ENCODE measurements around the gene KANSL1L. TPM values are rescaled to one million over a fixed set of nuclear protein-coding genes. Genes with fewer than 3 reads are reported as not detected.
A peak's percentile ranks its signal among the peaks of the same experiment; 100 is the strongest.

The KANSL1L gene
- 1 to 10 TPM; 6.7 to 7.0 TPM for total RNA-seq
- polyA plus RNA-seq (2013, experiment 1 of 2) = 9.6 TPM
- polyA plus RNA-seq (2013, experiment 2 of 2) = 6.8 TPM
- total RNA-seq = 2.5 to 35.6 (median 15.7) reads per million in 172 experiments

GRCh38 chr2:210171309-210172218 lies at the start of gene KANSL1L:
Gene KANSL1L, minus strand, starts transcription at chr2:210171409. Its CDS starts 16,827 bp downstream, at chr2:210154582.
- TF ChIP-seq CTCF (IDR thresholded peaks at IDR 0.05) = no peak
- peak within 1 kb of the TSS; percentile 97 for H3K4me3 Mint-ChIP-seq

GRCh38 chr2:210215120-210215519 lies 43.9 kb upstream of the KANSL1L start:
- Mint-ChIP-seq H3K36me3 (ENCODE audit: low read depth) (no peaks in the 10 kb centered on the region), H3K9me3 (no peaks in the 10 kb centered on the region), H3K27me3 (peaks cover 12% of the 10 kb centered on the region), H3K4me3 (no peak overlapping the region), H3K4me1 (ENCODE audit: low read depth) (no peaks in the 10 kb centered on the region), H3K27ac (no peak overlapping the region)
- H3K36me3 ChIP-seq (ENCODE audit: insufficient read depth, low read length) = no peaks in the 10 kb centered on the region
- ChIA-PET POLR2A (no interaction called here), CTCF (no interaction called here)
- TF ChIP-seq CTCF (IDR thresholded peaks at IDR 0.05) = no peak
- no peaks in the 10 kb centered on the region for H3K9me3 ChIP-seq (ENCODE audit: control insufficient read depth in 1 of 2, insufficient read depth in 1 of 2, low read length in 2 of 2)
- H3K4me3 ChIP-seq (ENCODE audit: low read length) = no peak overlapping the region
- no peak for DNase-seq
- H3K27ac ChIP-seq (ENCODE audit: low read depth in 1 of 2, low read length in 2 of 2) = no peak overlapping the region
- H3K4me1 ChIP-seq (ENCODE audit: insufficient read depth, low read length) = no peaks in the 10 kb centered on the region
- no peak for ATAC-seq (ENCODE audit: poor library complexity)
- H3K27me3 ChIP-seq (ENCODE audit: control insufficient read depth in 1 of 2, insufficient read depth in 2 of 2, low read length in 2 of 2) = peaks cover 6 to 8% of the 10 kb centered on the region in 2 experiments
- intact Hi-C loops (cut with DNase I, micrococcal nuclease) = no loop called here

More at GRCh38 chr2:210171309-210172218, at the start of gene KANSL1L:
- no peaks in the 10 kb centered on the region for H3K27me3 Mint-ChIP-seq
- peaks cover 42% of the 10 kb centered on the region for H3K4me1 Mint-ChIP-seq (ENCODE audit: low read depth)
- no peaks in the 10 kb centered on the region for H3K9me3 Mint-ChIP-seq
- H3K36me3 Mint-ChIP-seq (ENCODE audit: low read depth) = peaks cover 20% of the 10 kb centered on the region
- H3K27ac ChIP-seq (ENCODE audit: low read depth in 1 of 2, low read length in 2 of 2) = peak within 1 kb of the TSS; percentile 84 to 87
- H3K9me3 ChIP-seq (ENCODE audit: control insufficient read depth in 1 of 2, insufficient read depth in 1 of 2, low read length in 2 of 2) = no peaks in the 10 kb centered on the region
- intact Hi-C loops (cut with DNase I, micrococcal nuclease) = loop anchor here (1.0 to 10.0 kb wide), 4 partner anchors 169 to 1904 kb away; partner anchors contain the start of genes LANCL1 (in 1 of the 2), PIKFYVE (in 1 of the 2) and RPE (in 1 of the 2)
- peak within 1 kb of the TSS; percentile 95 for H3K27ac Mint-ChIP-seq
- ATAC-seq (ENCODE audit: poor library complexity) = peak; percentile 83
- DNase-seq = peak; percentile 90 to 99 (median 96)
- H3K4me3 ChIP-seq (ENCODE audit: low read length) = peak within 1 kb of the TSS; percentile 76
- H3K27me3 ChIP-seq (ENCODE audit: control insufficient read depth in 1 of 2, insufficient read depth in 2 of 2, low read length in 2 of 2) = no peaks in the 10 kb centered on the region
- H3K4me1 ChIP-seq (ENCODE audit: insufficient read depth, low read length) = peaks cover 14% of the 10 kb centered on the region
- H3K36me3 ChIP-seq (ENCODE audit: insufficient read depth, low read length) = no peaks in the 10 kb centered on the region
- ChIA-PET POLR2A (interaction anchor here (0.6 to 2.6 kb wide), 6 partner anchors 10 to 167 kb away, joined by 3 to 17 read pairs (median 4); no protein-coding TSS in a partner anchor), CTCF (interaction anchor here (1.2 kb wide), 1 partner anchor 1917 kb away, joined by 4 read pairs; the partner anchor contains the start of gene IDH1)

GRCh38 chr2:210210185-210210584 lies 39.0 kb upstream of the KANSL1L start:
- no peak overlapping the region for H3K27ac Mint-ChIP-seq
- no peaks in the 10 kb centered on the region for H3K9me3 Mint-ChIP-seq
- no peaks in the 10 kb centered on the region for H3K9me3 ChIP-seq (ENCODE audit: control insufficient read depth in 1 of 2, insufficient read depth in 1 of 2, low read length in 2 of 2)
- H3K4me3 ChIP-seq (ENCODE audit: low read length) = no peak overlapping the region
- intact Hi-C loops (cut with DNase I, micrococcal nuclease) = no loop called here
- ATAC-seq (ENCODE audit: poor library complexity) (no peak), DNase-seq (no peak)
- no peak for TF ChIP-seq CTCF (IDR thresholded peaks at IDR 0.05)
- H3K27me3 Mint-ChIP-seq = peaks cover 20% of the 10 kb centered on the region
- no peaks in the 10 kb centered on the region for H3K4me1 ChIP-seq (ENCODE audit: insufficient read depth, low read length)
- no peak overlapping the region for H3K27ac ChIP-seq (ENCODE audit: low read depth in 1 of 2, low read length in 2 of 2)
- no peaks in the 10 kb centered on the region for H3K4me1 Mint-ChIP-seq (ENCODE audit: low read depth)
- H3K4me3 Mint-ChIP-seq = no peak overlapping the region
- ChIA-PET CTCF (no interaction called here), POLR2A (no interaction called here)
- H3K36me3 Mint-ChIP-seq (ENCODE audit: low read depth) = no peaks in the 10 kb centered on the region
- H3K36me3 ChIP-seq (ENCODE audit: insufficient read depth, low read length) = no peaks in the 10 kb centered on the region
- no peaks in the 10 kb centered on the region for H3K27me3 ChIP-seq (ENCODE audit: control insufficient read depth in 1 of 2, insufficient read depth in 2 of 2, low read length in 2 of 2)

Data from CD4-positive, alpha-beta T cell (primary cell).